ENCODE measurements around the gene GPR150. TPM values are rescaled to one million over a fixed set of nuclear protein-coding genes. Genes with fewer than 3 reads are reported as not detected.
A peak's percentile ranks its signal among the peaks of the same experiment; 100 is the strongest.

GPR150 gene
- total RNA-seq, 1 donor: 0.36 TPM

DNA sequence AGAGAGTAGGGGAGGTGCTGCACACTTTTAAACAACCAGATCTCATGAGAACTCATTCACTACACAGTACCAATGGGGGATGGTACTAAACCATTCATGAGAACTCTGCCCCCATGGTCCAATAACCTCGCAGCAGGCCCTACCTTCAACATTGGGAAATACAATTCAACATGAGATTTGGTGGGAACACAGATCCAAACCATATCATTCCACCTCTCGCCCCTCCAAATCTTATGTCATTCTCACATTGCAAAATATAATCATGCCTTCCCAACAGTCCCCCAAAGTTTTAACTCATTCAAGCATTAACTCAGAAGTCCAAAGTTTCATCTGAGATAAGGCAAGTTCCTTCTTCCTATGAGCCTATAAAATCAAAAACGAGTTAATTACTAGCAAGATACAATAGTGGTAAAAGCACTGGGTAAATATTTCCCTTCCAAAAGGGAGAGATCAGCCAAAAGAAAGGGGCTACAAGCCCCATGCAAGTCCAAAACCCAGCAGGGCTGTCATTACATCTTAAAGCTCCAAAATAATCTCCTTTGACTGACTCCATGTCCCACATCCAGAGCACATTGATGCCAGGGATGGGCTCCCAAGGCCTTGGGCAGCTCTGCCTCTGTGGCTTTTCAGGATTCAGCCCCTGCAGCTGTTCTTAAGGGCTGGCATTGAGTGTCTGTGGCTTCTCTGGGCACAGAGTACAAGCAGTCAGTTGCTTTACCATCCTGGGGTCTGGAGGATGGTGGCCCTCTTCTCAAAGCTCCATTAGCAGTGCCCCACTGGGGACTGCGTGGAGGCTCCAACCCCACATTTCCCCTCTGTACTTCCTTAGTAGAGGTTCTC lies 8.3 kb downstream of the GPR150 start:
- Histone ChIP-seq H3K4me3 (ENCODE audit: insufficient read depth, low read length) (no peak overlapping the region), H3K9me3 (ENCODE audit: low read depth, low read length) (no peaks in the 10 kb centered on the region), H2AFZ (ENCODE audit: low read length) (no peak overlapping the region), H3K27me3 (ENCODE audit: insufficient read depth, low read length) (no peaks in the 10 kb centered on the region), H4K20me1 (ENCODE audit: insufficient read depth, low read length) (no peaks in the 10 kb centered on the region), H3K79me2 (ENCODE audit: insufficient read depth, low read length) (no peaks in the 10 kb centered on the region), H3K4me1 (ENCODE audit: insufficient read depth, low read length) (peaks cover 20% of the 10 kb centered on the region), H3K4me2 (ENCODE audit: insufficient read depth, low read length) (no peak overlapping the region), H3K27ac (ENCODE audit: low read depth, low read length) (no peak overlapping the region), H3K36me3 (ENCODE audit: insufficient read depth, low read length) (no peaks in the 10 kb centered on the region)
- TF ChIP-seq, protein P1, sequence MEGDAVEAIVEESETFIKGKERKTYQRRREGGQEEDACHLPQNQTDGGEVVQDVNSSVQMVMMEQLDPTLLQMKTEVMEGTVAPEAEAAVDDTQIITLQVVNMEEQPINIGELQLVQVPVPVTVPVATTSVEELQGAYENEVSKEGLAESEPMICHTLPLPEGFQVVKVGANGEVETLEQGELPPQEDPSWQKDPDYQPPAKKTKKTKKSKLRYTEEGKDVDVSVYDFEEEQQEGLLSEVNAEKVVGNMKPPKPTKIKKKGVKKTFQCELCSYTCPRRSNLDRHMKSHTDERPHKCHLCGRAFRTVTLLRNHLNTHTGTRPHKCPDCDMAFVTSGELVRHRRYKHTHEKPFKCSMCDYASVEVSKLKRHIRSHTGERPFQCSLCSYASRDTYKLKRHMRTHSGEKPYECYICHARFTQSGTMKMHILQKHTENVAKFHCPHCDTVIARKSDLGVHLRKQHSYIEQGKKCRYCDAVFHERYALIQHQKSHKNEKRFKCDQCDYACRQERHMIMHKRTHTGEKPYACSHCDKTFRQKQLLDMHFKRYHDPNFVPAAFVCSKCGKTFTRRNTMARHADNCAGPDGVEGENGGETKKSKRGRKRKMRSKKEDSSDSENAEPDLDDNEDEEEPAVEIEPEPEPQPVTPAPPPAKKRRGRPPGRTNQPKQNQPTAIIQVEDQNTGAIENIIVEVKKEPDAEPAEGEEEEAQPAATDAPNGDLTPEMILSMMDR (IDR thresholded peaks at IDR 0.05; ENCODE audit: extremely low read depth, low read depth, low read length): no peak
- no peak for DNase-seq (ENCODE audit: insufficient read length, low spot score, missing footprints)

- Histone ChIP-seq H3K79me2 (ENCODE audit: insufficient read depth, low read length) (no peaks in the 10 kb centered on the region), H3K4me1 (ENCODE audit: insufficient read depth, low read length) (peaks cover 20% of the 10 kb centered on the region), H4K20me1 (ENCODE audit: insufficient read depth, low read length) (no peaks in the 10 kb centered on the region), H3K4me2 (ENCODE audit: insufficient read depth, low read length) (no peak overlapping the region), H3K9me3 (ENCODE audit: low read depth, low read length) (no peaks in the 10 kb centered on the region), H3K27ac (ENCODE audit: low read depth, low read length) (no peak overlapping the region), H2AFZ (ENCODE audit: low read length) (no peak overlapping the region), H3K27me3 (ENCODE audit: insufficient read depth, low read length) (no peaks in the 10 kb centered on the region), H3K36me3 (ENCODE audit: insufficient read depth, low read length) (no peaks in the 10 kb centered on the region), H3K4me3 (ENCODE audit: insufficient read depth, low read length) (no peak overlapping the region)
- DNase-seq (ENCODE audit: insufficient read length, low spot score, missing footprints): no peak
- TF ChIP-seq, protein P1 (IDR thresholded peaks at IDR 0.05; ENCODE audit: extremely low read depth, low read depth, low read length): no peak
Measured at GRCh38 chr5:95628933-95629332, 9.0 kb downstream of the GPR150 start.

DNA sequence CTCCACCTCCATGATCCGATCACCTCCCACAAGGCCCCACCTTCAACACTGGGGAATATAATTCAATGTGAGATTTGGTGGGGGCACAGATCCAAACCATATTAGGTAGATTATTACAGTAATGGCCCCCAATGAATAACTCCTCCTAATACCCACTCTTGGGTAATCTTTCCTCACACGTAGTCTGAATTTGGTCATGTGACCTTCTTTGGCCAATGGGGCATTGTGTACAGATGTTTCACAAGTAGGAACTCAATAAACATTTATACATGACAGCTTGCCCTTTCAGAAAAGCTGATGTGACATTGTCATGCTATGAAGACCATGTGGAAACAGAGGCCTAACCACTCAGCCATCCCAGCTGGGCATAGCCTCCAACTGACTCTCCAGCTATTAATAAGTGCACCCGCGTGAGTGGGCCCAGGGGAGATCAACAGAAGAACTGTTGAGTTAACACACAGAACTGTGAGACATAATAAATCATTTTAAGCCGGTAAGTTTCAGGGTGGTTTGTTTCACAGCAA lies 10.6 kb downstream of the GPR150 start:
- TF ChIP-seq, protein P1 (IDR thresholded peaks at IDR 0.05; ENCODE audit: extremely low read depth, low read depth, low read length): no peak
- Histone ChIP-seq H3K36me3 (ENCODE audit: insufficient read depth, low read length) (no peaks in the 10 kb centered on the region), H3K4me1 (ENCODE audit: insufficient read depth, low read length) (peaks cover 20% of the 10 kb centered on the region), H3K27ac (ENCODE audit: low read depth, low read length) (no peak overlapping the region), H3K27me3 (ENCODE audit: insufficient read depth, low read length) (no peaks in the 10 kb centered on the region), H3K79me2 (ENCODE audit: insufficient read depth, low read length) (no peaks in the 10 kb centered on the region), H2AFZ (ENCODE audit: low read length) (peak overlapping the region; percentile 48), H3K4me3 (ENCODE audit: insufficient read depth, low read length) (no peak overlapping the region), H3K9me3 (ENCODE audit: low read depth, low read length) (no peaks in the 10 kb centered on the region), H3K4me2 (ENCODE audit: insufficient read depth, low read length) (no peak overlapping the region), H4K20me1 (ENCODE audit: insufficient read depth, low read length) (no peaks in the 10 kb centered on the region)
- no peak for DNase-seq (ENCODE audit: insufficient read length, low spot score, missing footprints)

DNA sequence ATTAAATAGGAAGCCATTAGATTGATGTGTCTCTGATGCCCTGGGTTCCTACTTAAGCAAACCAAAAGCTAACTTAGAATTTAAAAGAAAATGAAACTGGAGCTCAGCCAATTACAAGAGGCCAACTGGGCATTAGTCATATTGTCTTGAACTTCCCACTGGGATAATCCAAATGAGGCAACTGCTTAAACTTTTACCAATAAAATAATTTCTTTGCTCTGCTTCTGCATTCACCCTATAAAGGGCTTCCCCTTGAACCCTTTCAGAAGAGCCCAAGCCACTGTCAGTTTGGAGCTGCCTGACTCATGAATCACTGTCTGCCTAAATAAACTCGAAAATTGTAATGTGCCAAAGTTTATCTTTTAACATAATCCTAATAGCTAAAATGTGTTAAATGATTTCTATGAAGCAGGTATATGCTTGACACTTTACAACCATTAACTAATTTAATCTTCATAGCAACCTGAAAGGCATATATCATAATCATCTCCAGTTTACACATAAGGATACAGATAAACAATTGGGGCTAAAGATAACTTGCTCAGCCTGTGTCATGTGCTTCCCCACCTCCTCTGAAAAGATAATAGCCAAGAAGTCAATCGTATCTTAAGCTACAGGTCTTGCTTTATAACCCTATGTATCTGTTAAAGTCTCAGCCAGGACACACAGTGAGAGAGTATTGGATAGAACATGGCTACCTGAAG lies 11.5 kb downstream of the GPR150 start:
- H3K4me2 ChIP-seq (ENCODE audit: insufficient read depth, low read length): peak overlapping the region; percentile 58
- H3K4me3 ChIP-seq (ENCODE audit: insufficient read depth, low read length): peak overlapping the region; percentile 27
- no peaks in the 10 kb centered on the region for H3K36me3 ChIP-seq (ENCODE audit: insufficient read depth, low read length)
- peak overlapping the region; percentile 81 for H3K27ac ChIP-seq (ENCODE audit: low read depth, low read length)
- no peaks in the 10 kb centered on the region for H3K9me3 ChIP-seq (ENCODE audit: low read depth, low read length)
- TF ChIP-seq, protein P1 (IDR thresholded peaks at IDR 0.05; ENCODE audit: extremely low read depth, low read depth, low read length): no peak
- H4K20me1 ChIP-seq (ENCODE audit: insufficient read depth, low read length): no peaks in the 10 kb centered on the region
- no peaks in the 10 kb centered on the region for H3K79me2 ChIP-seq (ENCODE audit: insufficient read depth, low read length)
- peak; percentile 79 for DNase-seq (ENCODE audit: insufficient read length, low spot score, missing footprints)
- H3K27me3 ChIP-seq (ENCODE audit: insufficient read depth, low read length): no peaks in the 10 kb centered on the region
- H2AFZ ChIP-seq (ENCODE audit: low read length): peak overlapping the region; percentile 92
- H3K4me1 ChIP-seq (ENCODE audit: insufficient read depth, low read length): peaks cover 20% of the 10 kb centered on the region
